HG03095 (cell line): ENCODE results near the gene LILRB5.
"Not testable (repeated sequence)": the region's sequence is repeated elsewhere in the genome, so short reads cannot be mapped to it uniquely, and the experiment has no call there.

Experiments used
- ATAC-seq: cut with Tn5 transposase; IDR thresholded peaks from one replicate; pipeline ENCODE4 v1.9.1; 2021; ENCODE audit warnings: moderate library complexity; ENCODE audit not compliant: unreplicated experiment

Gene LILRB5

GRCh38 chr19:54257116-54257480 lies at the start of gene LILRB5:
Gene LILRB5, minus strand, starts transcription at chr19:54257273. Its CDS starts 80 bp downstream, at chr19:54257193.
- no peak for ATAC-seq

GRCh38 chr19:54305141-54305540 lies 48.1 kb upstream of the LILRB5 start:
- ATAC-seq, result no peak

- ATAC-seq, result no peak
Measured at GRCh38 chr19:54302257-54302656, 45.2 kb upstream of the LILRB5 start.

DNA sequence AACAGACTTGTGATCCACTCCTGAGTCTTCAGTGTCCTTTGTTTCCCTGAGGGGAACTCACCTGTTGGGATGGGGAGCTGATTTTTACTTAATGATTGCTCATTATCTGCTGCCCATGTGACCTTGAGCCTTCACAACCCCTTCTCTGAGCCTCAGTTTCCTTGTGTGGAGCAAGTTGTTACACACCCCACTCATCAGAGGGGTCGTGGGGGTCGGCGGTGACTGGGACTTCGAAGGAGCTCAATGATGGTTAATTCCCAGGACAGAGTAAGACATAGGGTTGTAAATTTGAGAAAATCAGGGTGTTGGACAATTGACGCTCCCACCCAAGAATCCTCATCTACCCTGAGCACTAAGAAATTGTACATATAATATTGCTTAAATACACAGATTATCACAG lies 42.4 kb upstream of the LILRB5 start:
- no peak for ATAC-seq

DNA sequence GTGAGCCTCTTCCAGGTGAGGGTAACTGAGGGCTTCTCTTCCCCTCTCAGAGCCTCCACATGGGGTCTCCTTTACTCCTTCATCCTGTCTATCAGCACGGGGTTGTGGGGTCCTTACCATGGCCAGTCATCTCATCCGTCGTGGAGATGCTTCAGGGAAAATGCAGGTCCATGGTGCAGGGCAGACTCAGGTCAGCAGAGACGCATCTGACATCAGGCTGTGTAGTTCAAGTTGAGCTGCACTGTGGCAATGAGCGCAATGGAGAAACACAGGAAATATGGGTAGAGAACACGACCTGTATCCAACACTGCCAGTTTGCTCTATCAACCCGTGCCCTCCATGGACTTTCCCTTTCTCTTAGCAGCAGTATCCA lies 42.0 kb upstream of the LILRB5 start:
- no peak for ATAC-seq

DNA sequence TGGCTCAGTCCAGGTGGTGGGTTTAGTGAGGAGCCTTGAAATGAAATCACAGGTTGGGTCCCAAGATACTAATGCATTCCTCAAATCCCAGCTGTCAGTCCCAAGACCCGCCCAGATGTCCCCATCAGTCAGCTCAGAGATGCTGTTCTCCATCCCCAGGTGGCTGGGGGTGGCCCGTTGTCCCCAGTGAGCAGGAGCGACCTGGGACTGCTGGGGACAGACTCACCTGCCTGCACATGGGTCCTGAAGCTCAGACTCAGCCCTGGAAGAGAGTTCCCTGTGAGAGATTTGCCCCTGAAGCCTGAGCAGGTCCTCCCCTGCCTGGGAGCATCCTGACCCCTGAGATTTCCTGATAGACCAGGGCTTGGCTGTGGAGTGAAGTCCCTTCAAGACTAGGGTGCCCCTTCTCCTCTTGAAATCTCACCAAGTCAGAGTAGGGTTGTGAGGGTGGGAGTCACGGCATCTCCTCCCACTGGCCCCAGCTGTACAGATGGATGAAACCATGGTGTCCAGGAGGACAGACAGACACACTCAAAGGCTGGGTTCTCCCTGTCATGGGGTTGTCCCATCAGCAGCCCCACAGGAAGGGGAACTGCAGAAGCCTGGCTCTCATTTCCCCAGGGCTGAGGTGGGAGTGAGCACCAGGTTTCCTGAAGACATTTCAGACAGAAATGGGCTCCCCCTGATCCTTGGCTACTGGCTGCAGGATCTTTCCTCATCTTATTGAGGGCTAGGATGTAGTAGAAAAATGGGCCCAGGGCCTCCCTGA lies 41.5 kb upstream of the LILRB5 start:
- no peak for ATAC-seq

- no peak for ATAC-seq
Measured at GRCh38 chr19:54297759-54298305, 40.8 kb upstream of the LILRB5 start.

- ATAC-seq, result no peak
Measured at GRCh38 chr19:54294539-54294938, 37.5 kb upstream of the LILRB5 start.

- not testable (repeated sequence) for ATAC-seq
Measured at GRCh38 chr19:54289160-54289559, 32.1 kb upstream of the LILRB5 start.

DNA sequence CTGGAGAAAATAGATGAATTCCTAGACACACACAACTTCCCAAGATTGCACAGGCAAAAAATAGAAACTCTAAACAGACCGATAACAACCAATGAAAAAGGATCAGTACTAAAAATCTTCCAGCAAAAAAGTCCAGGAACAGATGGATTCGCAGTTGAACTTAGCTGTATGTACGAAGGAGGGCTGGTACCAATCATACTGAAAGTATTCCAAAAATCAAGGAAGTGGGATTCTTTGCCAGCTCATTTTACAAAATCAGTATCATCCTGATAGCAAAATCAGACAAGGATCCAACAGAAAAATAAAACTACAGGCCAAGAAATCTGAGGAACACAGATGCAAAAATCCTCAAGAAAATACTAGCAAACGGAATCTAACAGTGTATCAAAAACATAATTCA lies 30.4 kb upstream of the LILRB5 start:
- ATAC-seq, result no peak

DNA sequence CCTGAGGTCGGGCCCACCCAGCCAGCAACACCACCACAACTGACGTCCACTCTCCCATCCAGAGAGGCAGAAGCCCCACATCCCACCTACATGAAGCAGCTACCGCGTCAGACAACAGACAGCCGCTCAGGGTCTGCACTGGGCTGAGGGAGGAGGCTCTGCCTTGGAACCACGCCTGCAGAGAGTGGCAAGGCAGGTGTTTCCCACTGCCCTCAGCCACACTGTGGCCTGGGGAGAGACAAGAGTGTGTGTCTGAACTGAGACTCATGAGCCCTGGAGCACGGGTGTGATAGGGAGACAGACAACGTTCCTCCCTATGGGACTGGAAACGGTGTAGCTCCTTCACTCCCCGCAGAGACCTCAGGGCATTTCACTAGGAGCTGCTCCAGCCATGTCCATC lies 29.2 kb upstream of the LILRB5 start:
- ATAC-seq, result not testable (repeated sequence)

DNA sequence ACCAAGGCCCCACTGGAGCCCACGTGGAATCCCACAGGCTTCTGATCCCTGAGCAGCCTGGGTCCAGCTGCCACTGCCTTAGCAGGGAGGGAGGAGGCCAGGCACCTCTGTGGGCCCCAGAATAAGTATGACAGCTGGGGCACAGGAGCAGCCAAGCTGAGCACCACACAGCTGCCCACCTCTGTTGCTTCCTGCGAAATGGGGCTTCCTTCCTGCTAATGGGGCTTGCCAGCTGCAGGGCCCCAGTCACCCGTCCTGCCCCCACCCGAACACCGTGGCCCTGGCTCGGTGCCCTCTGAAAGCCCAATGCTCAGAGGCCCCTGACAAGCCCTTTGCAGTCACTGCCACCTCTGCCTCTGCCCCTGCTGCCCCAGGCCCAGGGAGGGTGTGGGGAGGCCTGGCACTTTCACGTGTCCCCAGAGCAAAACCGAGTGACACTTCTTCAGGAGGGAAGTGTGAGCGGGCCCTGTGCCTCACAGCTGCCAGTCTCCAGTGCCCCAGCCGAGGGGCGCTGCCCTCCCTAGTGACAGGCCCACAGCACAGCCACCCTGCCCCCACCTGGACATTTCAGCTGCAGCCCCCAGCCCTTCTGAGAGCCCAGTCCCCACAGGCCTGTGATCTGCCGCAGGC lies 28.5 kb upstream of the LILRB5 start:
- ATAC-seq, result not testable (repeated sequence)

GRCh38 chr19:54282686-54283470 lies 25.8 kb upstream of the LILRB5 start:
- no peak for ATAC-seq

GRCh38 chr19:54281729-54282075 lies 24.6 kb upstream of the LILRB5 start:
- not testable (repeated sequence) for ATAC-seq

DNA sequence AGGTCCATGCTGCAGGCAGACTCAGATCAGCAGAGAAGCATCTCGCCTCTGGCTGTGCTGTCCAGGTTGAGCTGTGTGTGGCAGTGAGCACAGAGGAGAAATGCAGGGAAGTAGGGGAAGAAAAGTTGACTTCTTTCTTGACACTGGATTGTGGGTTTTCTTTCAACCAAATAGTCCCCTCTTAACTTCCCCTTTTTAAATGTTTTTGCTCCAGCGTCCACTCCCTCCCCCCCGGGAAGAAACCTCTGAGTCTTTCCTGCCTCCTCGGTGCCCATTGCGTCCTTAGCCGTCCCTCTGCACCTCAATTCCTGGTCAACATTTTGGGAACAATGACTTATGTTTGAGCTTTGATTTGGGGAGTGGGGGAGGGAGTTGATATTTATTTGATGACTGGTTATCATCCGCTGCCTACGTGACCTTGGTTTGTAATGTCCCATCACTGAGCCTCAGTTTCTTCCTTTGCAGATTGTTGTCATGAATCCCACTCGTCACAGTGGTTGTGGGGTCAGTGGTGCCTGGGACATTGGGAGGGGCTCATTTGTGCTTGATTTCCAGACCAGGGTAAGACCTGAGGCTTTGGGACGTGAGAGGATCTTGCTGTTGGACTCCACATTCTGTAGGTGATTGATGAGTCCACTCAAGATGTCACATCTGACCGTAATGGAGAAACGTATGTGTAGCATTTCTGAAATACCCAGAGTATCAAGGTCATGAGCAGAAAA lies 24.1 kb upstream of the LILRB5 start, which contains the start of gene LILRB2:
TSS of gene LILRB2 (minus strand) at position 104 of the 722 bp plus-strand sequence. CDS start 614 bp downstream, outside the sequence.
- ATAC-seq, result no peak

DNA sequence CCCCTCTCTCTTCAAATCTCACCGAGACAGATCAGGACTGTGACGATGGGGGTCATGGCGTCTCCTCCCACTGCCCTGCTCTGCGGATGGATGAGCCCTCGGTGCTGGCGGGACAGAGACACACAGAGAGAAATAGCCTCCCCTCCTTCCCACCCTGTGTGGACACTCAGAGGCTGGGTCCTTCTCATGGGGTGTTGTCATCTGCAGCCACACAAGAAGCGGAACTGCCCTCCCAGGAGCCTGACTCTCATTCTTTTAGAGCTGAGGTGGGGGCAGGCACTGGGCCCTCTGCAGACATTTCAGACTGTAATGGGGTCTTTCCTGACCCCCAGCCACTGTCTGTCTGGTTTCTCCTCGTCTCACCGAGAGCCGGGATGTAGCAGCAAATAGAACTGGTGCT lies 23.4 kb upstream of the LILRB5 start:
- ATAC-seq, result not testable (repeated sequence)

DNA sequence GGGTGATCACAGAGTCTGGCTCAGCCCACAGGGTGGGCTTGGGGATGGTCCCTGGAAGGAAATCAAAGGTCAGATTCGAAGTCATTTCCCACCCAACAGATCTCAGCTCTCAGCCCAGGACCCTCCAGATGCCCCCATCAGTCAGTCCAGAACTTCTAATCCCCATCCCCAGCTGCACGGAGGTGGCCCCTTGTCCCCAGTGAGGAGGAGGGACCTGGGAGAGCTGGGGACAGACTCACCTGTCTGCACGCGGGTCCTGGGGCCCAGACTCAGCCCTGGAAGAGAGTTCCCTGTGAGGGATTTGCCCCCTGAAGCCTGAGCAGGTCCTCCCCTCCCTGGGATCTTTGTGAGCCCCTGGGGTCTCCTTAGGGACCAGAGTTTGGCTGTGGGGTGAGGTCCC lies 23.0 kb upstream of the LILRB5 start:
- not testable (repeated sequence) for ATAC-seq

DNA sequence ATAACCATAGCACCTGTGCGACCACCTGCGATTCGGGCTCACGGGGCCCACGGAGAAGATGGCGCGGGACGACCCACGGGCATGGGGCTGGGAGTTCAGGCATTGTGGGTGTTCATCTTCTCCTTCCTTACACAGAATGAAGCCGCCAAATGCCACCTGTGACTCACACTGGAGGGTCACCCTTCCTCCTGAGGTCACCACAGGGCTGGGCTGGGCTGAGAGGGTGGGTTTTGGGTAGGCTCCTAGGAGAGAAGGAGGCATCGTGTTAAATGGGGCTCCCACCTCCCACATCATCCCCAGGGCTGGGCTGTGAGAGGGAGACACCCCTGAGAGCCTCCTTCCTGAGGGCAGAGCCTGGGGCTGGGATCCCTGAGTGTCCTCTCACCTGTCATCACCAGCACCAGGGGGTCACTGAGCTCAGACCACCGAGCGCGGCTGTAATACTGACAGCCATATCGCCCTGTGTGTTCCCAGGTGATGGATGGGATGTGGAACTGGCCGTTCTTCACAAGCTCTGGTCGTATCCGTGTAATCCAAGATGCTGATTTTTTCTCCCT lies 22.4 kb upstream of the LILRB5 start:
- ATAC-seq, result no peak

GRCh38 chr19:54278571-54279195 lies 21.6 kb upstream of the LILRB5 start:
- not testable (repeated sequence) for ATAC-seq

DNA sequence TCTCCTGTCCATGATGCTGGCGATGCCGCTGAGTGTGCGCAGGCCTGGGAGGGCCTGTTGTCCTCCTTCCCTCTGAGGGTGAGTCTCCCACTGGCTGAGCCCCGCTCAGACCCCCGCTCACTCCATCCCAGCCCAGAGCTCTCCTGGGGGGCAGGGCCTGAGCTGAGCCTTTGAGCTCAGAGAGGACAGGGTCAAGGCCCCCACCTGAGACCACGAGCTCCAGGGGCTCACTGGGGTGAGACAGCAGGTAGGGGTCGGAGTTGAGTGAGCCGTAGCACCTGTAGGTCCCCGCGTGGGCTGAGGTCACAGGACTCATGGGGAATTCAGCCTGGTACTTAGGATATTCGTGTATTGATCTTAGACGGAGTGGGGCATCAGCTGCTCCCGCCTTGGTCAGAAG lies 21.0 kb upstream of the LILRB5 start:
- ATAC-seq, result not testable (repeated sequence)
